K562 (cell line): ENCODE data around the gene PODN. TPM values are rescaled to one million over a fixed set of nuclear protein-coding genes. Genes with fewer than 3 reads are reported as not detected.

Experiments used
- CUX1 ChIP-seq: fragments of 200-800 bp; sonication (Bioruptor generic); IDR thresholded peaks from 2 replicates; pipeline ENCODE4 v1.6.1; 2016; ENCODE audit warnings: missing genetic modification characterization, missing compliant biosample characterization
- GABPB1 ChIP-seq: sonication (generic); formaldehyde crosslinking; IDR thresholded peaks from 2 replicates; pipeline ENCODE4 v1.8.0; 2022; ENCODE audit warnings: mild to moderate bottlenecking, missing genetic modification reagents
- GABPB2 ChIP-seq: fragments of 250-450 bp; sonication (Bioruptor Pico); conservative IDR thresholded peaks from 2 replicates; pipeline ENCODE4 v1.5.1; 2021; ENCODE audit warnings: mild to moderate bottlenecking
- GTF3C2 ChIP-seq: IDR thresholded peaks from 3 replicates; pipeline ENCODE4 v1.6.1; 2011; ENCODE audit warnings: borderline replicate concordance, mild to moderate bottlenecking, moderate library complexity; ENCODE audit not compliant: insufficient read length; ENCODE audit errors: extremely low read depth
- HEY1 ChIP-seq: fragments of 250-450 bp; sonication (Bioruptor Pico); IDR thresholded peaks from 2 replicates; pipeline ENCODE4 v1.5.0; 2020; ENCODE audit warnings: mild to moderate bottlenecking, moderate library complexity, borderline replicate concordance
- IFI16 ChIP-seq: fragments of 250-450 bp; sonication (Bioruptor Pico); IDR thresholded peaks from 2 replicates; pipeline ENCODE4 v2.1.2; 2022; ENCODE audit warnings: mild to moderate bottlenecking, inconsistent platforms
- JUNB ChIP-seq: fragments of 450-650 bp; formaldehyde crosslinking; conservative IDR thresholded peaks from 2 replicates; pipeline ENCODE4 v1.4.0; 2020; ENCODE audit warnings: mild to moderate bottlenecking
- NEUROD1 ChIP-seq: fragments of 150-350 bp; IDR thresholded peaks from 2 replicates; pipeline ENCODE4 v1.6.1; 2014; ENCODE audit warnings: borderline replicate concordance, low read length, low read depth; ENCODE audit not compliant: partially characterized antibody
- PHF21A ChIP-seq: fragments of 450-650 bp; IDR thresholded peaks from 2 replicates; pipeline ENCODE4 v1.6.1; 2017; ENCODE audit warnings: low read depth, borderline replicate concordance
- RBM14 ChIP-seq: fragments of 200-400 bp; formaldehyde crosslinking; IDR thresholded peaks from 2 replicates; pipeline ENCODE4 v1.6.1; 2018; ENCODE audit warnings: low read depth, mild to moderate bottlenecking, low read length, moderate library complexity, borderline replicate concordance; ENCODE audit not compliant: insufficient read depth
- SIN3A ChIP-seq, 2 experiments: fragments of 150-350 bp in 1 of 2; IDR thresholded peaks; 2 replicates each; pipeline ENCODE4 v1.6.1; 2011 to 2016; ENCODE audit warnings: borderline replicate concordance in 2 of 2, low read depth in 2 of 2, low read length in 2 of 2, mild to moderate bottlenecking in 2 of 2, moderate library complexity in 2 of 2; ENCODE audit not compliant: control insufficient read depth in 1 of 2
- SMARCC2 ChIP-seq: fragments of 450-650 bp; IDR thresholded peaks from 2 replicates; pipeline ENCODE4 v1.6.1; 2017; ENCODE audit warnings: antibody characterized with exemption, moderate library complexity, mild to moderate bottlenecking, low read depth
- TCF7 ChIP-seq: sonication (generic); IDR thresholded peaks from 2 replicates; pipeline ENCODE4 v1.6.1; 2016; ENCODE audit warnings: antibody characterized with exemption, borderline replicate concordance
- TCFL5 ChIP-seq: fragments of 250-450 bp; sonication (Bioruptor Pico); conservative IDR thresholded peaks from 2 replicates; pipeline ENCODE4 v1.6.1; 2021; ENCODE audit warnings: mild to moderate bottlenecking, moderate library complexity, matching md5 sums
- THRB ChIP-seq: fragments of 450-650 bp; formaldehyde crosslinking; conservative IDR thresholded peaks from 2 replicates; pipeline ENCODE4 v1.4.0; 2022; ENCODE audit warnings: mild to moderate bottlenecking, missing genetic modification characterization
- ZNF134 ChIP-seq: fragments of 250-450 bp; sonication (Bioruptor Pico); conservative IDR thresholded peaks from 2 replicates; pipeline ENCODE4 v1.4.0; 2020
- ZNF785 ChIP-seq: fragments of 250-450 bp; sonication (Bioruptor Pico); IDR thresholded peaks from 2 replicates; pipeline ENCODE4 v1.4.0; 2020; ENCODE audit warnings: mild to moderate bottlenecking
- polyA plus RNA-seq, 8 experiments: library from polyadenylated mRNA; depleted of rRNA in 4 of 8; stranded (reverse) in 5 of 8; unstranded in 3 of 8; fragments of >200 nt; fragmentation: Nextera tagmentation in 2 of 8; fragmentation: Illumina TruSeq in 1 of 8; extraction: Ambion mirVana in 2 of 8; extraction: Trizol in 1 of 8; gene quantifications; 2 replicates each; pipeline versions ENCODE4 v1.2.1 to v1.2.3, GENCODE V29; 2011 to 2014; ENCODE audit warnings: inconsistent platforms in 1 of 8, missing spikeins in 1 of 8
- total RNA-seq, 7 experiments: library from RNA; depleted of rRNA in 6 of 7; stranded (reverse); fragments of >200 nt in 6 of 7; fragmentation: Illumina TruSeq in 2 of 7; extraction: Trizol in 2 of 7; gene quantifications; 2 replicates each; pipeline versions ENCODE4 v1.2.1 to v1.2.3, GENCODE V29; 2011 to 2021; ENCODE audit warnings: low replicate concordance in 1 of 7

PODN gene
- total and polyA plus RNA-seq, 9 of the 15 experiments (the other 6 are each of a cell fraction or from before 2014, with no cell fraction given), result not detected

GRCh38 chr1:53047737-53048736 lies 14.0 kb upstream of the PODN start (continued):
- TF ChIP-seq GTF3C2, result no peak
- TF ChIP-seq TCFL5 (CRISPR knock-in tag), result no peak
- TF ChIP-seq ZNF134 (CRISPR knock-in tag), result no peak
- TF ChIP-seq THRB (CRISPR knock-in tag), result no peak
- no peak for TF ChIP-seq NEUROD1
- TF ChIP-seq CUX1 (CRISPR knock-in tag), result no peak
- TF ChIP-seq IFI16 (CRISPR knock-in tag), result no peak
- no peak for TF ChIP-seq ZNF785 (CRISPR knock-in tag)
- TF ChIP-seq TCF7, result no peak
- TF ChIP-seq SIN3A (IDR thresholded peaks at IDR 0.05; ENCODE audit: borderline replicate concordance in 2 of 2, control insufficient read depth in 1 of 2, low read depth in 2 of 2, low read length in 2 of 2), result no peak
- TF ChIP-seq PHF21A, result no peak
- TF ChIP-seq JUNB, result no peak
- TF ChIP-seq HEY1 (CRISPR knock-in tag), result no peak
- TF ChIP-seq RBM14, result no peak
- no peak for TF ChIP-seq GABPB2 (CRISPR knock-in tag)
- no peak for TF ChIP-seq SMARCC2
- no peak for TF ChIP-seq GABPB1 (CRISPR knock-in tag)
